ENCODE measurements around the gene CTSG.
"Not testable (repeated sequence)": the region's sequence is repeated elsewhere in the genome, so short reads cannot be mapped to it uniquely, and the experiment has no call there.

- TF ChIP-seq CTCF (IDR thresholded peaks at IDR 0.05); POLR2A (IDR thresholded peaks at IDR 0.05); POLR2AphosphoS5 (IDR thresholded peaks at IDR 0.05; ENCODE audit: insufficient read depth in 1 of 2, low read depth in 1 of 2): not testable (repeated sequence)
These were observed 15.0 kb upstream of the CTSG start for GRCh38 chr14:24591004-24591403.

Data from vagina (tissue), 2 donors.